Measurements from ENCODE around the gene FARP1.

Gene FARP1

DNA sequence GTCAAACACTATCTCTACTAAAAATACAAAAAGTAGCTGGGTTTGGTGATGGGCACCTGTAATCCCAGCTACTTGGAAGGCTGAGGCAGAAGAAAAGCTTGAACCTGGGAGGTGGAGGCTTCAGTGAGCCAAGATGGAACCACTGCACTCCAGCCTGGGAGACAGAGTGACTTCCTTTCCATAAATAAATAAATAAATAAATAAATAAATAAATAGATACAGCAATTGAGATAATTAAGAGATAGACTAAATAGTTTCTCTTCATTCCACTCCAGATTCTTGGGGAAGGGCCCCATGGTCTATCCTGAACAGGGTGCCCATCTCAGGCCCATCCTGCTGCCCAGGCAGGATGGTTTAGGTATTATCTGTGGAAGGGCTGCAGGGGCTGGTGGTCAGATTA, 24.0 kb upstream of the FARP1 start:
- Histone ChIP-seq H3K36me3 (ENCODE audit: control insufficient read depth in 2 of 2, insufficient read depth in 1 of 2, low read length in 2 of 2) (no peaks in the 10 kb centered on the region), H3K4me1 (ENCODE audit: control insufficient read depth, insufficient read depth, low read length) (no peaks in the 10 kb centered on the region), H3K27ac (ENCODE audit: extremely low read depth, low read depth, low read length) (no peak overlapping the region), H3K9me3 (ENCODE audit: control insufficient read depth, insufficient read depth, low read depth, low read length) (no peaks in the 10 kb centered on the region), H3K4me3 (ENCODE audit: low read depth, low read length) (no peak overlapping the region)
- POLR2A ChIA-PET, result no interaction called here
- TF ChIP-seq SP3 (tag by site-specific recombination; IDR thresholded peaks at IDR 0.05) (no peak), ZNF157 (tag by site-specific recombination; IDR thresholded peaks at IDR 0.05) (no peak), ZNF394 (tag by site-specific recombination; IDR thresholded peaks at IDR 0.05; ENCODE audit: borderline replicate concordance) (peak; percentile 61; the same call in 1 of the 2 replicates), ZNF426 (tag by site-specific recombination; IDR thresholded peaks at IDR 0.05) (peak; percentile 37)
- TF ChIP-seq, protein P1, sequence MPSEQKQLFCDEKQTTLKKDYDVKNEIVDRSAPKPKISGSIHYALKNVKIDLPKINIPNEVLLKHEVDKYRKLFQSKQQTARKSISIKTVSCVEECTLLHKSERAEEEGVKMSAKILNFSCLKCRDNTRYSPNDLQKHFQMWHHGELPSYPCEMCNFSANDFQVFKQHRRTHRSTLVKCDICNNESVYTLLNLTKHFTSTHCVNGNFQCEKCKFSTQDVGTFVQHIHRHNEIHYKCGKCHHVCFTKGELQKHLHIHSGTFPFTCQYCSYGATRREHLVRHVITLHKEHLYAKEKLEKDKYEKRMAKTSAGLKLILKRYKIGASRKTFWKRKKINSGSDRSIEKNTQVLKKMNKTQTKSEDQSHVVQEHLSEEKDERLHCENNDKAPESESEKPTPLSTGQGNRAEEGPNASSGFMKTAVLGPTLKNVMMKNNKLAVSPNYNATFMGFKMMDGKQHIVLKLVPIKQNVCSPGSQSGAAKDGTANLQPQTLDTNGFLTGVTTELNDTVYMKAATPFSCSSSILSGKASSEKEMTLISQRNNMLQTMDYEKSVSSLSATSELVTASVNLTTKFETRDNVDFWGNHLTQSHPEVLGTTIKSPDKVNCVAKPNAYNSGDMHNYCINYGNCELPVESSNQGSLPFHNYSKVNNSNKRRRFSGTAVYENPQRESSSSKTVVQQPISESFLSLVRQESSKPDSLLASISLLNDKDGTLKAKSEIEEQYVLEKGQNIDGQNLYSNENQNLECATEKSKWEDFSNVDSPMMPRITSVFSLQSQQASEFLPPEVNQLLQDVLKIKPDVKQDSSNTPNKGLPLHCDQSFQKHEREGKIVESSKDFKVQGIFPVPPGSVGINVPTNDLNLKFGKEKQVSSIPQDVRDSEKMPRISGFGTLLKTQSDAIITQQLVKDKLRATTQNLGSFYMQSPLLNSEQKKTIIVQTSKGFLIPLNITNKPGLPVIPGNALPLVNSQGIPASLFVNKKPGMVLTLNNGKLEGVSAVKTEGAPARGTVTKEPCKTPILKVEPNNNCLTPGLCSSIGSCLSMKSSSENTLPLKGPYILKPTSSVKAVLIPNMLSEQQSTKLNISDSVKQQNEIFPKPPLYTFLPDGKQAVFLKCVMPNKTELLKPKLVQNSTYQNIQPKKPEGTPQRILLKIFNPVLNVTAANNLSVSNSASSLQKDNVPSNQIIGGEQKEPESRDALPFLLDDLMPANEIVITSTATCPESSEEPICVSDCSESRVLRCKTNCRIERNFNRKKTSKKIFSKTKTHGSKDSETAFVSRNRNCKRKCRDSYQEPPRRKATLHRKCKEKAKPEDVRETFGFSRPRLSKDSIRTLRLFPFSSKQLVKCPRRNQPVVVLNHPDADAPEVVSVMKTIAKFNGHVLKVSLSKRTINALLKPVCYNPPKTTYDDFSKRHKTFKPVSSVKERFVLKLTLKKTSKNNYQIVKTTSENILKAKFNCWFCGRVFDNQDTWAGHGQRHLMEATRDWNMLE (tag by site-specific recombination; conservative IDR thresholded peaks at IDR 0.05; ENCODE audit: low read depth), result peak; percentile 52
- CTCF ChIA-PET, result no interaction called here

DNA sequence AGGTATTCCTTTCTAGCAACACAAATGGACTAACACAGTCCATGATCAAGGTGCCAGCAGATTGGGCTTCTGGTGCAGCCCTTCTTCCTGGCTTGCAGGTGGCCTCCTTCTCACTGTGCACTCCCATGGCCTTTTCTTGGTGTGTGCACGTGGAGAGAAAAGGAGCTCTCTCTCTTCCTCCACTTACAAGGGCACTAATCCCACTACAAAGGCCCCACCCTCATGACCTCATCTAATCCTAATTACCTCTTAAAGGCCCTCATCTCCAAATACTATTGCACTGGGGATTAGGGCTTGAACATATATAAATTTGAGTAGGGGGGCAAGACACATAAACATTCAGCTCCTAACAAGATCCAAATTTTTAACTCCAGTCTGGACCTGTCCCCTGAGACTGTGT, 19.7 kb upstream of the FARP1 start:
- CTCF ChIA-PET, result no interaction called here
- Histone ChIP-seq H3K27ac (ENCODE audit: extremely low read depth, low read depth, low read length) (no peak overlapping the region), H3K4me3 (ENCODE audit: low read depth, low read length) (no peak overlapping the region), H3K4me1 (ENCODE audit: control insufficient read depth, insufficient read depth, low read length) (no peaks in the 10 kb centered on the region), H3K9me3 (ENCODE audit: control insufficient read depth, insufficient read depth, low read depth, low read length) (no peaks in the 10 kb centered on the region), H3K36me3 (ENCODE audit: control insufficient read depth in 2 of 2, insufficient read depth in 1 of 2, low read length in 2 of 2) (no peaks in the 10 kb centered on the region)
- POLR2A ChIA-PET, result no interaction called here
- TF ChIP-seq ZNF530 (tag by site-specific recombination; IDR thresholded peaks at IDR 0.05; ENCODE audit: low read depth), result no peak
- TF ChIP-seq, protein P2, sequence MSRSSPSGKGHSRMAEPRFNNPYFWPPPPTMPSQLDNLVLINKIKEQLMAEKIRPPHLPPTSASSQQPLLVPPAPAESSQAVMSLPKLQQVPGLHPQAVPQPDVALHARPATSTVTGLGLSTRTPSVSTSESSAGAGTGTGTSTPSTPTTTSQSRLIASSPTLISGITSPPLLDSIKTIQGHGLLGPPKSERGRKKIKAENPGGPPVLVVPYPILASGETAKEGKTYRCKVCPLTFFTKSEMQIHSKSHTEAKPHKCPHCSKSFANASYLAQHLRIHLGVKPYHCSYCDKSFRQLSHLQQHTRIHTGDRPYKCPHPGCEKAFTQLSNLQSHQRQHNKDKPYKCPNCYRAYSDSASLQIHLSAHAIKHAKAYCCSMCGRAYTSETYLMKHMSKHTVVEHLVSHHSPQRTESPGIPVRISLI (tag by site-specific recombination; IDR thresholded peaks at IDR 0.05), result no peak
- no peak for TF ChIP-seq ZFP69B (tag by site-specific recombination; IDR thresholded peaks at IDR 0.05)
- TF ChIP-seq ZNF138 (tag by site-specific recombination; IDR thresholded peaks at IDR 0.05; ENCODE audit: borderline replicate concordance), result no peak
- no peak for TF ChIP-seq ZNF664 (tag by site-specific recombination; IDR thresholded peaks at IDR 0.05)
- TF ChIP-seq ZNF24 (tag by site-specific recombination; IDR thresholded peaks at IDR 0.05), result no peak
- TF ChIP-seq, protein P3, sequence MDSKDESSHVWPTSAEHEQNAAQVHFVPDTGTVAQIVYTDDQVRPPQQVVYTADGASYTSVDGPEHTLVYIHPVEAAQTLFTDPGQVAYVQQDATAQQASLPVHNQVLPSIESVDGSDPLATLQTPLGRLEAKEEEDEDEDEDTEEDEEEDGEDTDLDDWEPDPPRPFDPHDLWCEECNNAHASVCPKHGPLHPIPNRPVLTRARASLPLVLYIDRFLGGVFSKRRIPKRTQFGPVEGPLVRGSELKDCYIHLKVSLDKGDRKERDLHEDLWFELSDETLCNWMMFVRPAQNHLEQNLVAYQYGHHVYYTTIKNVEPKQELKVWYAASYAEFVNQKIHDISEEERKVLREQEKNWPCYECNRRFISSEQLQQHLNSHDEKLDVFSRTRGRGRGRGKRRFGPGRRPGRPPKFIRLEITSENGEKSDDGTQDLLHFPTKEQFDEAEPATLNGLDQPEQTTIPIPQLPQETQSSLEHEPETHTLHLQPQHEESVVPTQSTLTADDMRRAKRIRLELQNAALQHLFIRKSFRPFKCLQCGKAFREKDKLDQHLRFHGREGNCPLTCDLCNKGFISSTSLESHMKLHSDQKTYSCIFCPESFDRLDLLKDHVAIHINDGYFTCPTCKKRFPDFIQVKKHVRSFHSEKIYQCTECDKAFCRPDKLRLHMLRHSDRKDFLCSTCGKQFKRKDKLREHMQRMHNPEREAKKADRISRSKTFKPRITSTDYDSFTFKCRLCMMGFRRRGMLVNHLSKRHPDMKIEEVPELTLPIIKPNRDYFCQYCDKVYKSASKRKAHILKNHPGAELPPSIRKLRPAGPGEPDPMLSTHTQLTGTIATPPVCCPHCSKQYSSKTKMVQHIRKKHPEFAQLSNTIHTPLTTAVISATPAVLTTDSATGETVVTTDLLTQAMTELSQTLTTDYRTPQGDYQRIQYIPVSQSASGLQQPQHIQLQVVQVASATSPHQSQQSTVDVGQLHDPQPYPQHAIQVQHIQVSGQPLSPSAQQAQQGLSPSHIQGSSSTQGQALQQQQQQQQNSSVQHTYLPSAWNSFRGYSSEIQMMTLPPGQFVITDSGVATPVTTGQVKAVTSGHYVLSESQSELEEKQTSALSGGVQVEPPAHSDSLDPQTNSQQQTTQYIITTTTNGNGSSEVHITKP (tag by site-specific recombination; IDR thresholded peaks at IDR 0.05), result no peak
